Endothelial cell of hepatic sinusoid (primary cell): ENCODE results near the gene RAP1GAP.

Experiments used
- in situ Hi-C: cut with HindIII; loops from 2 replicates; pipeline ENCODE4 v1.10.0; 2017; ENCODE audit warnings: low sequenced_read_pairs

RAP1GAP gene

DNA sequence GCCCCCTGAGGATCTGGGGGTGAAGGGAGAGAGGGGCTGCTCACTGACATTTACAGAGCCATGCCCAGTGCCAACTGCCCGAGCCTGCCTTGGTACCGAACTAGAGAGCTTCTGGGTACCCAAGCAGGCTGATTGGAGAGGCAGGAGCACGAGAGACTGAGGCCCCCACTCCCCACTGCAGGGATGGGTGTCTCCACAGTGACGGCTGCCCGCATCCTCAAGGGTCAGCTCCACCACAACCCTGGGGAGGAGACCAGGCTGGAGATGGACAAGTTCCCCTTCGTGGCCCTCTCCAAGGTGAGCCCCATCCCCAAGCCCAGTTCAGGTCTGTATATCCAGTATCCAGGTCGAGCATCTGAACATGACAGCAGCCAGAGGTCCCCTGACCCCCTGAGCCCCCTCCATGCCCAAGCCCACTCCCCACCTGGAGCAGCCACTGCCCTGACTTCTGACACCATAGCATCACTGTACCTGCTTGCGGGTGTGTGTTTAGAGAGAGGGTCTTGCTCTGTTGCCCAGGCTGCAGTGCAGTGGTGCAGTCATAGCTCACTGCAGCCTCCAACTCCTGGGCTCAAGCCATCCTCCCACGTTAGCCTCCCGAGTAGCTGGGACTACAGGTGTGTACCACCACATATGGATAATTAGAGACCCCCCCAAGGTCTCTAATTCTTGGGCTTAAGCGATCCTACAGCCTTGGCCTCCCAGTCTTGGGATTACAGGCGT, 108.1 kb downstream of the RAP1GAP start:
- in situ Hi-C loops: loop anchor here (5.0 kb wide), 1 partner anchor 319 kb away; no protein-coding TSS in a partner anchor

DNA sequence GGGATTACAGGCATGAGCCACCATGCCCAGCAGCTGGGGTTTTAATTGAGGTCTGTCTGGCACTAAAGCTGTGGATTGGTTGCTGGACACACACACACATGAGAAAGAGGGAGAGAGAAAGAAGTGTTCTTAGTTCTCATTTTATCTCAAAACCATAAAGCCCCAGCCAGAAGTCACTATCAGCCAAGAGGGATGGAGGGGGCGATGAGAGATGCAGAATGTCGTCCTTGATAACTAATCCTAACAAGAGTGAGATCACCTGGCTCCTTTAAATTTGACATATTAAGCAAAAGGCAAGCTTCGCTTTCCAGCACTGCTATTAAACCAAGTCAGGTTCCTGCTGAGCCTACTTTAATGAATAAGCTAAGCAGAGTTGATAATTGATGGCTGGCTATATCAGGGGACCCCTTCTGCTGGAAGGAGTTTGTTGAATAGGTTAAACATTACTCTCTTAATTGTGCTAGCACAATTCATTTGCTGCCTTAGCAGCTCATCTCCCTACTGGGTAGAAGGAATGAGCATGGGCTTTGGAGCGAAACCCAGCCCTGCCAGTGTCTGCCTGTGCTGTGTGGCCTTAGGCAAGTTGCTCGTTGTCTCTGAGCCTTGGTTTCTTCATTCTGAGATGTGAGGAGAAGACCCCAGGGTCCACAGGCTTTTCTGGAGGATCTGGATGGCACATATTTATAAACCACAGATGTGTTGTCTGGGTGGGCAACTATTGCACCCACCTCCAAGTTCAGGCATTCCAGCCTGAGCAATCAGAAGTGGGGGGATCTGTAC, 109.2 kb downstream of the RAP1GAP start:
- in situ Hi-C loops: loop anchor here (5.0 kb wide), 1 partner anchor 318 kb away; no protein-coding TSS in a partner anchor

DNA sequence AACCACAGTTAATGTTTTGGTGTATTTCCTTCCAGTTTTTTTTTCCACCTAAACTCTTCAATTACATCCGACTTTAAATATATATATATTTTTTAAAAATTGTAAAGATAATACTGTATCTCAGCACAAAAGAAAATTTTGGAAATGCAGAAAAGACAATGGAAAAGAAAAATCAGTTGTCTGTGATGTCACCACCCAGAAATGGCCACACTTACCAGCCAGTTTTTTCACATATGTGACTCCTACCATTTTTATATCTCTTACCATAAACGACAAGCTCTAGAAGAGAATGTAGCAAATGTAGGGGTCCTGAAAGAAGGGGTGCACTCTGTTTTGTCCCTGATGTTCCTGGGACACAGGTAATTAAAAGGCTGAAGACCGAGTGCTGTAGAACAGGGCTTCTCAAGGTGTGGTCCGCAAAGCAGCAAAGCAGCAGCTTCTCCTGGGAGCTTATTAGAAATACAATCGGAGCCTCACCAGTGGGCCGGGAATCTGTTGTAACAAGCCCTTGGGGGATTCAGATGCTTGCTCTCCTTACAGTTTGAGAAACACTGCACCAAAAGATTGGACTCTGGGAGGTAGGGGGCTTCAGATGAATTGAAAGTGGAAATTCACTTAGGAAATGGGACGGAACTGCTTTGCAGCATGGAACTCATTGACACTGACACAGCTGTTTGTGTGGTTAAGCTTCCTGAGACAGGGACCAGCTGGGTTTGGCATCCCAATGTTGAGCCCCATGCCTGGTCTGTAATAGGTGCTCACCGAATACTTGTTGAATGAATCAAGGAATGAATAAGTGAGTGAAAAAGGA, 115.8 kb downstream of the RAP1GAP start:
- in situ Hi-C loops: loop anchor here (5.0 kb wide), 2 partner anchors 59 to 66 kb away; no protein-coding TSS in a partner anchor

DNA sequence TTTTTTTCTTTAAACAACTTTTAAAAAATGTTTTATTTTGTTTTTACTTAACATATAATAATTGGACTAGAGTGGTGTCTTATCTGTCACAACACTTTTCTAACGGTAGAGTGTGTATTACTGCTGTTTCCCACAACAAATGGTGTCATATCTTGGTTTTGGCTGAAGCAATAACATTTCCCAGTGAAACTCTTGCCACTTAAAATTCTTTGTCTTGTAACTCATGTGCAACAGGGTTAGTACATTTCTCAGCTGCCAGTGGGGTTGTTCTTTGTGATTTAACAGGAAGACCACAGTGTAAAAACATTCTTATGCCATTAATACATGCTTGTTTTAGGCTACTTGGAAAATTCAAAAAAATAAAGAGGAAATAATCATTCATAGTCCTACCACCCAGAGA, 116.4 kb downstream of the RAP1GAP start:
- in situ Hi-C loops: loop anchor here (5.0 kb wide), 2 partner anchors 60 to 65 kb away; no protein-coding TSS in a partner anchor

DNA sequence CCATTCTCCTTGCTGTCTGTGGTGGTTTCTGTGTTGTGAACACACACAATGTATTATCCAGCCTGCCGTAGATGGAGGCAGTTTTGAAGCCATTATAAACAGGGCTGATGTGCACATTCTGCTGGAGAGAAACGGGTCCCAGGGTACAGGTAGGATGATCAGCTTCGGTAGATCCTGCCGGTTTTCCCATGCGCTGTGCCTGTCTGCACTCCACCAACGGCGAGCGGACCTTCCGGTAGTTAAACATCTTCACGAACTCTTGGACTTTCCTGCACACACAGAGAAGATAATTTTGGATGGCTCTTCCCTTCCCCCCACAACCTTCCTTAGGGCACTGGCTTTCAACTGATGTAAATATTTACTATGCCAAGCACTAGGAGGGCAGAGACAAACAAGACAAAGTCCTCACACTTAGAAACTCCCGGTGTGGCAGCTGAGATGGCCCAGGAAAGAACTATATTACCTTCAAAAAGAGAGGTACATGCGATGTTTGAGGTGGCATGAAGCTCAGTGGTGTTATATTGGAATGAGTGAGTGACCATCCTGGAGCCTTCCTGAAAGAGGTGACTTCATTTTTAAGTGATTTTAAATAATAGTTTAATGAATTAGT, 118.2 kb downstream of the RAP1GAP start:
- in situ Hi-C loops: loop anchor here (5.0 kb wide), 2 partner anchors 61 to 64 kb away; no protein-coding TSS in a partner anchor

DNA sequence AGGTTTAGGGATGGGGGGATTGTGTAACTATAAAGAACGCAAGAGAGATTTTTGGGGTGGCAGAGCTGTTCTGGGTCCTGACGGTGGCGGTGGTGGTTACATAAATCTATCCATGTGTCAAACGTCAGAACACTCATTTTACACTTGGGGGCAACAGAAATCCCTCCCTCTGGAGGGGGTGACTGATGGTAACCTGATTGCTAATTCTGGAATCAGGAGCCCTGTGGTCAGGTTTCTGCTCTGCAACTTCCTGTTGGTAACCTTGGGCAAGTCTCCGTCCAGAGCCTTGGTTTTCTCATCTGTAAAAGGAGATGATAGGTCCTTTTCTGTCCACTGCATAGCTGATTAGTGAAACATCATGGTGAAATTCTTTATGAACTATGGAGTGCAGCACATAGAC, 119.1 kb downstream of the RAP1GAP start:
- in situ Hi-C loops: loop anchor here (5.0 kb wide), 2 partner anchors 62 to 63 kb away; no protein-coding TSS in a partner anchor

DNA sequence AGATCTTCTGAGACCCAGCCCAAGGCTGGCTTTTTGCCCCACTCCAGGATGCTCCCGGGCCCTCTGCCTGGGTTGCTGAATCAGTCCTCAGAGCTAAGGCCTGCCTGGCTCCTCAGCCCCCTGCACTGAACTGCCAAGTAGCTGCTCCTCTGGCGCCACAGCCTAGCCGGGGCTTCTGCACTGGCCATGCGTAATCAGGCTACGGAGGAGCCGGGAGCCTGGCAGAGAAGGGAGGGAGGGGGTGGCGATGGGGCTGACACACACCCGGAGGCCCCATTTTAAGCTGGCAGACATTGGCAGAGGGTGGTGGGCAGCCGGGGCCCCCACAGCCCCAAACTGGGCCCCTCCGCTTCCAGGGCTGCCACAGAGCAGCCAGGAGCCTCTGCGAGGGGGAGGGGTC, 121.3 kb downstream of the RAP1GAP start:
- in situ Hi-C loops: no loop called here
